HG03457 (cell line): ENCODE data around the gene MYH11.
"Not testable (repeated sequence)": the region's sequence is repeated elsewhere in the genome, so short reads cannot be mapped to it uniquely, and the experiment has no call there.

Source experiments
- ATAC-seq: cut with Tn5 transposase; IDR thresholded peaks from one replicate; pipeline ENCODE4 v1.9.1; 2021; ENCODE audit warnings: moderate number of reproducible peaks; ENCODE audit not compliant: unreplicated experiment

Gene MYH11

DNA sequence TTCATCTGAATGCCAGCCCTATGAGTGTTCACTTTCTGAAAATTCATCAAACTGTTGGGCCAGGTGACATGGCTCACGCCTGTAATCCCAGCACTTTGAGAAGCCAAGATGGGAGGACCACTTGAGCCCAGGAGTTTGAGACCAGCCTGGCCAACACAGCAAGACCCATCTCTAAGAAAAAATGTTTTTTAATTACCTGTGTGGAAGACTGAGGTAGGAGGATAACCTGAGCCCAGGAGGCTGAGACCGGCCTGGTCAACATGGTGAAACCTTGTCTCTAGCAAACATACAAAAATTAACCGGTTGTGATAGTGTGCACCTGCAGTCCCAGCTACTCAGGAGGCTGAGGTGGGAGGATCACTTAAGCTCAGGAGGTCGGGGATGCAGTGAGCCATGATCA lies 10.3 kb downstream of the MYH11 start:
- ATAC-seq = no peak

DNA sequence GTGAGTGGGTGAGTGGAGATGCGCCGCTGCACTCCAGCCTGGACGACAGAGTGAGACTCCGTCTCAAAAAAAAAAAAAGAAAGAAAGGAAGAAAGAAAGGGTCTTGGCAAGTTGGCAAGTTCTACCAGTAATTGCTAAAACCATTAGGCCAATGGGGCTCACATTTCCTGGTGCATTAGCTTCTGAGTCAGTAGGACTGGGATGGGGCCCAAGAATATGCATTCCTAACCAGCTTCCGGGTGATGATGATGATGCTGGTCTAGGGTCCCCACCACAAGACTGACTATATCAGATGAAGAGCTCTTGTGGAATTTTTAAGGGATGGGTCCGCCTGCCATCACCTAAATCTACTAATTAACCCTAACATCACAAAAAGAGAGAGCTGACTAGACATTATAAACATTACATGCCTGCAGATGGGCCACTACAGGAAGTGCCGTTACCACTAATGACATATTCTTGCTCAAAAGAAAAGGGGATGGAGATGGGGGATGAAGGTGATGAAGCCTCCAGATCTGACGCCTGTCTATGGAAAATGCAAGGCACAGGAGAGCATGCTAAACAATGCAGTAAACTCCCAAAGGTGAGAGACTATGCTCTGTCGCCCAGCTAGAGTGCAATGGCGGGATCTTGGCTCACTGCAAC lies 13.1 kb downstream of the MYH11 start:
- ATAC-seq = no peak

- not testable (repeated sequence) for ATAC-seq
These were observed 17.6 kb downstream of the MYH11 start for GRCh38 chr16:15839204-15839603.

- no peak for ATAC-seq
These were observed 19.1 kb downstream of the MYH11 start for GRCh38 chr16:15837761-15838160.

DNA sequence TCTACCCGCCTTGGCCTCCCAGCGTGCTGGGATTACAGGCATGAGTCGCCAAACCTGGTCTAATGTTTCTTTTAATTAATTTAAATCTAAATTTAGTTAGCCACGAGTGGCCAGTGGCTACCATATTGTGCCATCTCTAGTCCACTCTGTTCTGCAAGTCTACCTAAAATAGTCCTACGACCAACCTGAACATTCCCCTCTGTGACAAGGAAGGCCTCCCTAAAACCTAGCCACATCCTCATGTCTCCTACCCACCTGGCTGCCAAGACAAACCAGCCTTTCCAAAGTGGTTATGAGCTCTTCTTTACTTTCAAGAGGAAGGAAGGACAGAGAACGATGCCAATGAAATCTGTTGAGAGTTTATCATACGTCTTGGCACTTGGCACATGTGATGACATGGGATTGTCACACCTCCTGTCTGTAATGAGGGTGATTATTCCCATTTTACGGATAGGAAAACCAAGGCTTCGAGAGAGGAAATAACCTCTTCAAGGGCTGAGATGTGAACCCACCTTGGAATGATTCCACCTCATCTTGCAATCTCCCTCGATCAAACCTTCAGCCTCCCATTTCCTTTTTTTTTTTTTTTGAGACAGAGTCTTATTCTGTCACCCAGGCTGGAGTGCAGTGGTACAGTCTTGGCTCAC lies 19.7 kb downstream of the MYH11 start:
- ATAC-seq = no peak

- no peak for ATAC-seq
These were observed 20.8 kb downstream of the MYH11 start for GRCh38 chr16:15836074-15836473.

DNA sequence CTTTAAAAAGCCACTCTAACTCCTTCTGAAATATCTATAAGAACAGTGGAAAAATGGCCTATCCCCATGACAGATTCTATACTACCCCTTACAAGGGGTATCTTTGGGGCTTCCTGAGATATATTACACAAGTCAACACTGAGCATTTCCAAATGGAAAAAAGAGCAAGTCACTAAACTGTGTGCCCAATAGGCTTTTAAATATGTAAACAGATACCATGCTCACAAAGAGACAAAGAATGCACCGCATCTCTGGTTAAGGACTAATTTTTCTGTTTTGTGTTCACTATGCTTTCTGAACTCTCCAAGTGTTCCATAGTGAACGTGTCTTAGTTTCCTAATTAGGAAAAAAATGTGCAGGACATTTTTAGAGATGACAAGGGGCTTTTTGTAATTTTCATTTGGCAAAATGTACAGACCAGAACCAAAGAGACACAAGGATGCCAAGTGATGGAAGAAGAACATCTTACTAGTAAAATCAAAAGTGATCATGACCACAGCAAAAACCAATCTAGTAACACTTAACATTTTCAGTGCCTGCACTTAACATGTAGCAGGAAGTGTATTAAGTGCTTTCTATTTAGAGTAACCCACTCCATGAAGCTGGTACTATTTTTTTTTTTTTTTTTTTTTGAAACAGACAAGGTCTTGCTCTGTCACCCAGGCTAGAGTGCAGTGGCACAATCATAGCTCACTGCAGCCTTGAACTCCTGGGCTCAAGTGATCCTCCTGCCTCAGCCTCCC lies 21.5 kb downstream of the MYH11 start:
- ATAC-seq = no peak

GRCh38 chr16:15834502-15834901 lies 22.3 kb downstream of the MYH11 start:
- ATAC-seq = no peak

- ATAC-seq = no peak
These were observed 23.3 kb downstream of the MYH11 start for GRCh38 chr16:15833541-15833940.

- ATAC-seq = no peak
These were observed 24.6 kb downstream of the MYH11 start for GRCh38 chr16:15832241-15832640.

GRCh38 chr16:15830832-15831451 lies 25.9 kb downstream of the MYH11 start:
- no peak for ATAC-seq

GRCh38 chr16:15829460-15829859 lies 27.4 kb downstream of the MYH11 start:
- no peak for ATAC-seq

DNA sequence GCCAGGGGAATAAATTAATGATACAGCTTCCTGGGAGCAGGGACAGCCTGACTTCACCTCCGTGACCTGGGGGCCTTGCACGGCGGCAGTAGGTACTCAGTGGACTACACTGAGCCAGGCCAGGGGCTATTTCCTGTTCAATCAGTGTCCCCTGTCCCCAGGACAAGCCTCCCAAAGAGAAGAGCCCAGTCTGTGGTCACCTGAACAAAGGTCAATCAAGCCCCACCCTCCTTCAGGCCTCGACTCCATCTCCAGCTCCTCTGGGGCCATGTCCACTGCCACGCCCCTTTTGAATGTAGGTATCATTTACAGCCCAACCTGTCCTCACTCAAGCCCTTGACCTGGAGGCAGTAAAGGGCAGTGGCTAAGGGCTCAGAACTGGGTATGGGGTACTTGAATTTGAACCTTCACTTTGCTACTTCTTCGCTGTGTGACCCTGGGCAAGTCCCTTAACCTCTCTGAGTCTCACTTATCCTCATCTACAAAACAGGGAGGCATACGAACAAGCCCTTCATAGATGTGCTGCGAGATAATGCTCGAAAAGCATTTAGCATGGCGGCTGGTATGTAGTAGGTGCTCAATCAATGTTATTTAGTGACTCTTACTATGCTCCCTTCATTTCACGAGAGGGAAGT lies 29.0 kb downstream of the MYH11 start:
- ATAC-seq = no peak

DNA sequence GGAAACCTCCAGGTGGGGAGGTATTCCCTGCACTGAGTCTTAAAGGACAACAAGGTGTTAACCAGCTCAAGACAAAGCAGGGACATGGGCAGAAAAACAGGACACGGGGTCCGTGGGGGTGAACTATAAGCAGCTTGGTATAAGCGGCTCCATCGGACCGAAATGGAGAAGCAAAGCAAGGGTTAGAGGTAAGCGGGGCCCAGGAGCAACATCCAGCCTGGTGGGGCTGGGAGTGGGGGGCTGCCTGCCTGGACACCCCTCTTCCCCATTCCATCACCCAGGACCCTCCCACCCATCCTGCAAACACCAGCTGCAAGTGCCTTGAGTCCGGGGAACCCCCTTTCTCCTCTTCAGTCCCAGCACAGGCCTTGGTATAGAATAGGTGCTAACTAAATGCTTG lies 29.5 kb downstream of the MYH11 start:
- no peak for ATAC-seq

DNA sequence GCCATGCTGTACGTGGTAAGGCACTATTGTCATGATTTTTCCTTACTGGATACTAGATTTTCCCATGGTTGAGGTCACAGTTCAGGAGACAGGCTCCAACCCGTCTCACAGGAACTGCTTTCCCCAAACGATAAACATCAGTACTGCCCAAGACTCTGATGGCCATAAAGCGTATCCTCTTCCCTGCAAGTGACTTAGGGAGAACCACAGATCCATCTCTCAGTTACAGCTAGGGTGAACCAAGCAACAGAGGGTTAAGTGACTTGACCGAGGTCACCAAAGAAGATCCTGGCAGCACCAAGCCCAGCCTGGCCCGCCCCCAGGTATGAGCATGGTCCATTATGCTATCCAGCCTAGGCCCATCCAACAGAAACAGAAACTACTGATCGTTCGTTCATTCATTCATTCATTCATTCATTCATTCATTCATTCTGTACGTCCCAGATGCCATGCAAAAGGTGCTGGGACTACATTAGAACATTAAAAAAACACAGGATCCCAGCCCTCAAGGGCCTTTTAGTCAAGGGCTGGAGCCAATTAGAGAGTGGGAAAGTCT lies 31.0 kb downstream of the MYH11 start:
- ATAC-seq = no peak

- ATAC-seq = no peak
These were observed 33.9 kb downstream of the MYH11 start for GRCh38 chr16:15822957-15823356.

DNA sequence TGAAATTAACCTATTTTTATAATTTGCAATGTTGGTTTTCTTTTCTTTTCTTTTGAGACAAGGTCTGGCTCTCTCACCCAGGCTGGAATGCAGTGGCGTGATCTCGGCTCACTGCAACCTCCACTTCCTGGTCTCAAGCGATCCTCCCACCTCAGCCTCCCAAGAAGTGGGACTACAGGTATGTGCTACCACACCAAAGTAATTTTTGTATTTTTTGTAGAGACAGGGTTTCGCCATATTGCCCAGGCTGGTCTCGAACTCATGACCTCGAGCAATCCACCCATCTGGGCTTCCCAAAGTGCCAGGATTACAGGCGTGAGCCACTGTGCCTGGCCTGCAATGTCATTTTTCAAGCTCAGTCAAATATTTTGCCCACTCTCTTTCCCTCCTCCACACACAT lies 36.0 kb downstream of the MYH11 start:
- no peak for ATAC-seq

- no peak for ATAC-seq
These were observed 37.8 kb downstream of the MYH11 start for GRCh38 chr16:15819046-15819445.

DNA sequence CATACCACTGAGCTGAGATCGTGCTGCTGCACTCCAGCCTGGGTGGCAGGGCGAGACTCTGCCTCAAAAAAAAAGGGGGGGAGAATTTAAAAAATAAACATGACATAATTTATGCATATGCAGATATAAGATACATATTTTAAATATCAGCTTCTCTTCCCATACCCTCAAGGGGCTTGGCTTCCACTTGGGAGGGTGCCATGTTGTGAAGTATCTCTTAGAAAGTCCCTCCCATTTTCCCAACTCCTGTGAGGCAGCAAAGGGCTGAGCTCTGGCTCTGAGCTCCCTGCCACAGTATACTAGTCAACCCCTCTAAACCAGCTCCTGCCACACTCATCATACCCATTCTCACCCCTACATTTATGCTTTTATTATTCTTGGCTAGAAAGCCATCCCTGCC lies 39.4 kb downstream of the MYH11 start:
- no peak for ATAC-seq

- ATAC-seq = no peak
These were observed 40.6 kb downstream of the MYH11 start for GRCh38 chr16:15816228-15816627.

DNA sequence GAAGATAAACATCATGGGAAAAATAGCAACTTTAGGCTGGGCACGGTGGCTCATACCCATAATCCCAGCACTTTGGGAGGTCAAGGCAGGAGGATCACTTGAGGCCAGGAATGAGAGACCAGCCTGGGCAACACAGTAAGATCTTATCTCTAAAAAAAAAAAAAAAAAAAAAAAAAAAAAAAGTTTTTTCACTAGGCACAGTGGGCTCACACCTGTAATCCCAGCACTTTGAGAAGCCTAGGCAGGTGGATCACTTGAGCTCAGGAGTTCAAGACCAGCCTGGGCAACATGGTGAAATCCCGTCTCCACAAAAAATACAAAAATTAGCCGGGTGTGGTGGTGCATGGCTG lies 44.5 kb downstream of the MYH11 start:
- not testable (repeated sequence) for ATAC-seq
